PFSK-1 (cell line): Measurements from ENCODE around the gene OR2Y1.

Experiments used
- SIN3A ChIP-seq: IDR thresholded peaks from 2 replicates; pipeline ENCODE4 v1.6.1; 2012; ENCODE audit warnings: mild to moderate bottlenecking, low read length, moderate library complexity, borderline replicate concordance; ENCODE audit not compliant: insufficient read depth
- TAF1 ChIP-seq: IDR thresholded peaks from 2 replicates; pipeline ENCODE4 v1.6.1; 2012; ENCODE audit warnings: low read length, control low read depth, borderline replicate concordance; ENCODE audit not compliant: insufficient read depth

DNA sequence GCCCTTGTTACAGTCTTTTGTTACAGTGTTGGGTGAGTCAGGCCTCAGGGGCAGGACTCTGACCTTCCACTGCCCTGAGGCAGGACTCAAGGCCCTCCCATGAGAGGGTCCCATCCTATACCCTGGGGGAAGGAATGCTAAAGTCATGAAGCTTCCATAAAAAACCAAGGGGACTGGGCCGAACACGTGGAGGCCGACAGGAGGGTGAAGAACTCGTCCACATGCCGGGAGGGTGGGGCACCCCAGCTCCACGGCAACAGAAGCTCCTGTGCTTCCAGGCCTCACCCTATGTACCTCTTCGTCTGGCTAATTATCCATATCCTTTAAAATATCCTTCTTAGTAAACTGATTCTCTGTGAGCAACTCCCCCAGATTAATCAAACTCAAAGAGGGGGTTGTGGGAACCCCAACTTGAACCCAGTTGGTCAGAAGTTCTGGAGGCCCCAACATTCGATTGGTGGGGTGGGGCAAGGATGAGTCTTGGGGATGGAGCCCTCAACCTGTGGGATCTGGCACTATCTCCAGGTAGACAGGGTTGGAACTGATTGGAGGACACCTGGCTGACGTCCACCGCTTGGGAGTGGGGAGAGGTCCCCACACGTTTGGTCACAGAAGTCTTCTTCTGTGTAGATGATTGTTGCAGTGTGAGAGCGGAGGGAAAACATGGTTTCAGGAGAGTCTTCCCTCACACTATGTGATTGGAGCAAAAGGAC lies 43.6 kb upstream of the OR2Y1 start:
- TF ChIP-seq SIN3A, result no peak
- TF ChIP-seq TAF1, result no peak
